HEK293T (cell line): ENCODE measurements around the gene RNF135.

Experiments used
- BHLHE40 ChIP-seq: fragments of 450-650 bp; IDR thresholded peaks from 2 replicates; pipeline ENCODE4 v1.6.1; 2016; ENCODE audit warnings: mild to moderate bottlenecking, moderate library complexity, borderline replicate concordance
- FOXA1 ChIP-seq: fragments of 450-650 bp; IDR thresholded peaks from 2 replicates; pipeline ENCODE4 v1.6.1; 2016; ENCODE audit warnings: mild to moderate bottlenecking
- FOXM1 ChIP-seq: fragments of 450-650 bp; IDR thresholded peaks from 2 replicates; pipeline ENCODE4 v1.6.1; 2017; ENCODE audit warnings: mild to moderate bottlenecking, borderline replicate concordance
- PKNOX1 ChIP-seq: fragments of 450-650 bp; IDR thresholded peaks from 2 replicates; pipeline ENCODE4 v1.6.1; 2016
- SP1 ChIP-seq: fragments of 450-650 bp; IDR thresholded peaks from 2 replicates; pipeline ENCODE4 v1.6.1; 2017
- SUZ12 ChIP-seq: fragments of 450-650 bp; IDR thresholded peaks from 2 replicates; pipeline ENCODE4 v1.6.1; 2016; ENCODE audit warnings: mild to moderate bottlenecking
- ZNF384 ChIP-seq: fragments of 450-650 bp; IDR thresholded peaks from 2 replicates; pipeline ENCODE4 v1.6.1; 2016

GRCh38 chr17:30942308-30943079 is 28.3 kb upstream of the RNF135 start:
- TF ChIP-seq FOXM1 (no peak), ZNF384 (no peak), PKNOX1 (no peak), BHLHE40 (no peak), SP1 (no peak), FOXA1 (no peak), SUZ12 (no peak)
